ENCODE data around the gene CCDC30.

DNA sequence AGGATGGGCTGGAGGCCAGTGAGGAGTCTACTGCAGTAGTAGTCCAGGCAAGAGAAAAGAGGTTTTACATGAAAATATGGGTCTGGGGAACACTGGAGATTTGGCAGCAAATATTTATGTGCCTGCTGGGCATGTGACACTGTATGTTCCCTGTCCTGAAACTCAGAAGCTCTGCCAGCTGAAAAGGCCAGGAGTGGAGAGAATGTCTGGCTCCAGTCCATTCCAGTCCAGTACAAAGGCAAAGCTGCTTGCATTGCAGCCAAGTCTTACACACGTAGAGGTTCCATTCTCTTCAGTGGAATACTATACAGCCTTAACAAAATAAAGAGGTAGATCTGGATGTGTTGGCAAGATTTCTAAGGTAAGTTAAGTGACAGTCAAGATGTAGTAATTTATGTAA lies 211.6 kb downstream of the CCDC30 start:
- TF ChIP-seq, protein P1, sequence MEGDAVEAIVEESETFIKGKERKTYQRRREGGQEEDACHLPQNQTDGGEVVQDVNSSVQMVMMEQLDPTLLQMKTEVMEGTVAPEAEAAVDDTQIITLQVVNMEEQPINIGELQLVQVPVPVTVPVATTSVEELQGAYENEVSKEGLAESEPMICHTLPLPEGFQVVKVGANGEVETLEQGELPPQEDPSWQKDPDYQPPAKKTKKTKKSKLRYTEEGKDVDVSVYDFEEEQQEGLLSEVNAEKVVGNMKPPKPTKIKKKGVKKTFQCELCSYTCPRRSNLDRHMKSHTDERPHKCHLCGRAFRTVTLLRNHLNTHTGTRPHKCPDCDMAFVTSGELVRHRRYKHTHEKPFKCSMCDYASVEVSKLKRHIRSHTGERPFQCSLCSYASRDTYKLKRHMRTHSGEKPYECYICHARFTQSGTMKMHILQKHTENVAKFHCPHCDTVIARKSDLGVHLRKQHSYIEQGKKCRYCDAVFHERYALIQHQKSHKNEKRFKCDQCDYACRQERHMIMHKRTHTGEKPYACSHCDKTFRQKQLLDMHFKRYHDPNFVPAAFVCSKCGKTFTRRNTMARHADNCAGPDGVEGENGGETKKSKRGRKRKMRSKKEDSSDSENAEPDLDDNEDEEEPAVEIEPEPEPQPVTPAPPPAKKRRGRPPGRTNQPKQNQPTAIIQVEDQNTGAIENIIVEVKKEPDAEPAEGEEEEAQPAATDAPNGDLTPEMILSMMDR (IDR thresholded peaks at IDR 0.05) = no peak
- TF ChIP-seq EP300 (IDR thresholded peaks at IDR 0.05) = no peak
- TF ChIP-seq POLR2A (IDR thresholded peaks at IDR 0.05) = no peak
